Lung (tissue), 12 donors: ENCODE measurements around the gene CYP39A1. TPM values are rescaled to one million over a fixed set of nuclear protein-coding genes. Genes with fewer than 3 reads are reported as not detected.

Source experiments
- ATAC-seq: fragments of 200-7000 bp; cut with Tn5 transposase; one replicate; pipeline ENCODE4 v1.9.1; 2020; ENCODE audit warnings: moderate number of reproducible peaks; ENCODE audit not compliant: insufficient read depth, low FRiP score
- DNase-seq, 3 donors: peaks; one replicate each; pipeline ENCODE4 v3.0.0-alpha.2; 2013 to 2017
- H3K27ac ChIP-seq, 2 donors: one replicate each; pipeline ENCODE4 v1.5.1; 2013; ENCODE audit warnings: mild to moderate bottlenecking in 2 of 2, moderate library complexity in 2 of 2, control low read depth in 1 of 2, inconsistent platforms in 1 of 2, low read depth in 1 of 2, low read length in 1 of 2
- H3K27me3 ChIP-seq, 3 donors: one replicate each; pipeline ENCODE4 v1.5.1; 2013; ENCODE audit warnings: low read length in 2 of 3; ENCODE audit not compliant: control insufficient read depth in 3 of 3, insufficient read depth in 3 of 3
- H3K36me3 ChIP-seq, 4 donors: one replicate each; pipeline ENCODE4 v1.5.1; 2013; ENCODE audit warnings: low read length in 4 of 4, mild to moderate bottlenecking in 1 of 4, moderate library complexity in 1 of 4; ENCODE audit not compliant: control insufficient read depth in 4 of 4, insufficient read depth in 4 of 4
- H3K4me1 ChIP-seq, 5 donors: one replicate each; pipeline ENCODE4 v1.5.1; 2013; ENCODE audit warnings: low read length in 5 of 5, mild to moderate bottlenecking in 2 of 5, moderate library complexity in 1 of 5; ENCODE audit not compliant: control insufficient read depth in 5 of 5, insufficient read depth in 5 of 5
- H3K4me3 ChIP-seq: one replicate; pipeline ENCODE4 v1.5.1; 2013; ENCODE audit warnings: mild to moderate bottlenecking, control low read depth, moderate library complexity
- H3K9ac ChIP-seq, 2 donors: one replicate each; pipeline ENCODE4 v1.5.1; 2013; ENCODE audit warnings: low read length in 2 of 2, control low read depth in 1 of 2; ENCODE audit not compliant: insufficient read depth in 1 of 2
- H3K9me3 ChIP-seq, 4 donors: one replicate each; pipeline ENCODE4 v1.5.1; 2013; ENCODE audit warnings: low read length in 3 of 4, mild to moderate bottlenecking in 1 of 4, moderate library complexity in 1 of 4; ENCODE audit not compliant: control insufficient read depth in 4 of 4, insufficient read depth in 3 of 4
- CTCF ChIP-seq: IDR thresholded peaks from 2 replicates; pipeline ENCODE4 v1.5.1; 2012; ENCODE audit warnings: mild to moderate bottlenecking; ENCODE audit errors: control extremely low read depth, extremely low read depth
- WGBS, 2 donors: extraction: QIAGEN DNeasy Blood & Tissue Kit; methylation state at CpG; one replicate each; pipeline ENCODE4 v1.1.7; 2013; 5-methylcytosine and 5-hydroxymethylcytosine counted together
- polyA plus RNA-seq, 2 donors: library from polyadenylated mRNA; stranded (reverse); fragments of 200-250 nt; gene quantifications; one replicate each; pipeline ENCODE4 v1.2.1, GENCODE V29; 2013
- total RNA-seq, 2 donors: library from RNA; depleted of rRNA in 1 of 2; stranded (reverse); fragments of >200 nt in 1 of 2; gene quantifications; one replicate each; pipeline ENCODE4 v1.2.1, GENCODE V29; 2014 to 2021
- donor health status: control.
- donor health status: control.
- donor health status: Bipolar disorder and iron deficiency.
- donor health status: healthy.
- donor health status: DM: yes; HTN: yes; CAD: no.

CYP39A1 gene
- total and polyA plus RNA-seq, 4 donors: 2.2 to 14.4 (median 5.0) TPM

DNA sequence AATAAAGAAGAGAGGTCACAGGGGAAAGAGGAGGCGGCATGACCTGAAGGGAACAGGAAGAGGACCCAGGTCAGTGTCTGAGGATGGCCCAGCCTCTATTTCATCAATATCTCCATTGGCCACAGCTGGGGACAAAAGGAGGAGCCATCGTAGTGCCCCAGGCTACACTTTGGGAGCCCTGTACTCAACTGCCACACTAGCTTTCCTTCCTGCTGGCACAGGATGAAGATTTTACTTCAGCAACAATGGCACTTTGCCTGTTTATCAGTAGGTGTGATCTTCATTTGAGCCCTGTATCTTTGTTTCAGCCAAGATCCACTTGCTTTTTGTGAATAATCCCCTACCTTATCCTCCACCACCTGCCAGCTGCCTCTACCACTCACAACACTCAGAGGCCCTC lies 126.0 kb downstream of the CYP39A1 start:
- TF ChIP-seq CTCF: no peak

GRCh38 chr6:46525583-46525982 lies 127.0 kb downstream of the CYP39A1 start:
- ATAC-seq: no peak
- Histone ChIP-seq H3K27me3 (no peaks in the 10 kb centered on the region), H3K9ac (no peak overlapping the region), H3K4me3 (no peak overlapping the region), H3K36me3 (no peaks in the 10 kb centered on the region), H3K27ac (no peak overlapping the region), H3K9me3 (no peaks in the 10 kb centered on the region), H3K4me1 (peaks cover 0 to 2% (median 0%) of the 10 kb centered on the region in 5 donors)
- DNase-seq: no peak
- TF ChIP-seq CTCF: no peak

More for the DNA sequence above, 126.0 kb downstream of the CYP39A1 start:
- DNase-seq: no peak
- H3K9me3 ChIP-seq: no peaks in the 10 kb centered on the region
- H3K4me1 ChIP-seq: peaks cover 0 to 2% (median 0%) of the 10 kb centered on the region in 5 donors
- no peaks in the 10 kb centered on the region for H3K36me3 ChIP-seq
- H3K9ac ChIP-seq: no peak overlapping the region
- H3K27me3 ChIP-seq: no peaks in the 10 kb centered on the region
- no peak for ATAC-seq
- H3K4me3 ChIP-seq: no peak overlapping the region
- H3K27ac ChIP-seq: no peak overlapping the region
- WGBS, 2 donors: 87% methylated on average over 2 of the region's 2 CpGs

GRCh38 chr6:46521464-46521971 lies 131.1 kb downstream of the CYP39A1 start:
- no peak for TF ChIP-seq CTCF
- Histone ChIP-seq H3K4me1 (peaks cover 0 to 2% (median 0%) of the 10 kb centered on the region in 5 donors), H3K36me3 (no peaks in the 10 kb centered on the region), H3K9me3 (no peaks in the 10 kb centered on the region), H3K27ac (no peak overlapping the region), H3K9ac (no peak overlapping the region), H3K27me3 (no peaks in the 10 kb centered on the region), H3K4me3 (no peak overlapping the region)
- ATAC-seq: no peak
- no peak for DNase-seq

DNA sequence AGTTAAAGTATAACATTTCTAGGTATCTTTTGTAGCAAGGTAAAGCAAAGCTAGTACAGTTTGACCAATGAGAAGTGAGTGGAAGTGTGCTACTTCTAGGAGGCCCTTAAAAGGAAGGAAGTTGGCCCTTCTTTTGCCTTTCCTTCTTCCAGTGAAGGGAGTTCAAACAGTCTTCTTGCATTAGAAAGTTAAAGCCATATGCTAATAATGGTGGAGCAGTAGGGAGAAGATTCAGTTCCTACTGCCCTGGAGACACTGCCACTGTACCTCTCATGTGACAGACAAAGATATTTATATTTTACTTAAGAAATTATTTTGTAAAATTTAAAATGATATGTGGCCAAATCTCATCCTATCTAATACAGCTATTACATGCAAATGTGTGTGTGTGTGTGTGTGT lies 135.4 kb downstream of the CYP39A1 start:
- DNase-seq (no peak), ATAC-seq (no peak)
- Histone ChIP-seq H3K27me3 (no peaks in the 10 kb centered on the region), H3K9me3 (no peaks in the 10 kb centered on the region), H3K36me3 (no peaks in the 10 kb centered on the region), H3K4me3 (no peak overlapping the region), H3K4me1 (peaks cover 0 to 2% (median 0%) of the 10 kb centered on the region in 5 donors), H3K9ac (no peak overlapping the region), H3K27ac (no peak overlapping the region)
- TF ChIP-seq CTCF: no peak
